GM18520 (cell line): ENCODE measurements around the gene ACIN1.
"Not testable (repeated sequence)": the region's sequence is repeated elsewhere in the genome, so short reads cannot be mapped to it uniquely, and the experiment has no call there.

Experiments
- ATAC-seq: cut with Tn5 transposase; IDR thresholded peaks from one replicate; pipeline ENCODE4 v1.9.1; 2021; ENCODE audit not compliant: unreplicated experiment

Gene ACIN1

GRCh38 chr14:23021434-23021833 is 73.5 kb downstream of the ACIN1 start:
- no peak for ATAC-seq

DNA sequence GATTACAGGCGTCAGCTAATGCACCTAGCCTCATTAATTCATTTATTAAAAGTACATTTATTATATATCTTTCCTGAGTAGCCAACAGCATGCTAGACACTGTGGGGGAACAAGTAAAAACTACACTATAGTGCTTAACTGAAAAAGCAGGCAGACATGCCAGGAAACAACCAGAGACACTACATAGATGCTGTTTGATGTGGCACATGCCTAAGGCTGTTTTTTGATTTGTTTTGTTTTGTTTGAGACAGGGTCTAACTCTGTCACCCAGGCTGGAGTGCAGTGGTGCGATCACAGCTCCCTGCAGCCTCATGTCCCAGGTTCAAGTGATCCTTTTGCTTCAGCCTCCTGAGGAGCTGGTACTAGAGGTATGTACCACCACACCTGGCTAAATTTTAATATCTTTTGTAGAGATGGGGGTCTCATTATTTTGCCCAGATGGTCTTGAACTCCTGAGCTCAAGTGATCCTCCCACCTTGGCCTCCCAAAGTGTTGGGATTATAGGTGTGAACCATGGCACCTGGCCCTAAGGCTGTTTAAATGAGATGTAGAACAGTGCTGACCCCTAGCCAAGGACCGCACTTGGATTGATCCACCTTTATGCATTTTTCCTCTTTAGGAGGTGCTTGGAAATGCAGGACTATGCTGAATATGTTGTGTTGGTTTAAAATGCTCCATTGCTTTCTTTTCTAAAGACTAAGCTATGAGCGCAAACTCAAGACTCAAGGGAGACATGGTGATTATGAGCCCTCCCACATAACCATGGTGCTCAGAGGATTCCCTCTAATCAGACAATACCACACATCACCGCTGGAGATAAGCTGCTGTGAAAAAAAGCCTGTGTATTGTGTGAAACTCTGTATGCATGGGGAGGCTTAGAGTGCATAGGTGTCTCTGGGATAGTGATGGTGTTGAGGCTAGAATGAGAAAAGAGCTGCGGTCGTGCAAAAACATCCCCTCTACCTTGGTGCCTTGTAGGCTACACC is 74.5 kb downstream of the ACIN1 start:
- no peak for ATAC-seq

- no peak for ATAC-seq
Measured at GRCh38 chr14:23018107-23018506, 76.8 kb downstream of the ACIN1 start.

GRCh38 chr14:23017091-23017490 is 77.8 kb downstream of the ACIN1 start:
- no peak for ATAC-seq

GRCh38 chr14:23015618-23016017 is 79.3 kb downstream of the ACIN1 start:
- no peak for ATAC-seq

DNA sequence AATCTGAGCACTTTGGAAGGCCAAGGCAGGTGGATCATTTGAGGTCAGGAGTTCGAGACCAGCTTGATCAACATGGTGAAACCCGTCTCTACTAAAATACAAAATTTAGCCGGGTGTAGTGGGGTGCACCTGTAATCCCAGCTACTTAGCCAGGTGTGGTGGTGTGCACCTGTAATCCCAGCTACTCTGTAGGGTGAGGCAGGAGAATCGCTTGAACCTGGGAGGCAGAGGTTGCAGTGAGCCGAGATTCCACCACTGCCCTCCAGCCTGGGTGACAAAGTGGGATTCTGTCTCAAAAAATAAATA is 81.2 kb downstream of the ACIN1 start:
- ATAC-seq = not testable (repeated sequence)

GRCh38 chr14:23013054-23013748 is 81.7 kb downstream of the ACIN1 start:
- ATAC-seq = no peak

DNA sequence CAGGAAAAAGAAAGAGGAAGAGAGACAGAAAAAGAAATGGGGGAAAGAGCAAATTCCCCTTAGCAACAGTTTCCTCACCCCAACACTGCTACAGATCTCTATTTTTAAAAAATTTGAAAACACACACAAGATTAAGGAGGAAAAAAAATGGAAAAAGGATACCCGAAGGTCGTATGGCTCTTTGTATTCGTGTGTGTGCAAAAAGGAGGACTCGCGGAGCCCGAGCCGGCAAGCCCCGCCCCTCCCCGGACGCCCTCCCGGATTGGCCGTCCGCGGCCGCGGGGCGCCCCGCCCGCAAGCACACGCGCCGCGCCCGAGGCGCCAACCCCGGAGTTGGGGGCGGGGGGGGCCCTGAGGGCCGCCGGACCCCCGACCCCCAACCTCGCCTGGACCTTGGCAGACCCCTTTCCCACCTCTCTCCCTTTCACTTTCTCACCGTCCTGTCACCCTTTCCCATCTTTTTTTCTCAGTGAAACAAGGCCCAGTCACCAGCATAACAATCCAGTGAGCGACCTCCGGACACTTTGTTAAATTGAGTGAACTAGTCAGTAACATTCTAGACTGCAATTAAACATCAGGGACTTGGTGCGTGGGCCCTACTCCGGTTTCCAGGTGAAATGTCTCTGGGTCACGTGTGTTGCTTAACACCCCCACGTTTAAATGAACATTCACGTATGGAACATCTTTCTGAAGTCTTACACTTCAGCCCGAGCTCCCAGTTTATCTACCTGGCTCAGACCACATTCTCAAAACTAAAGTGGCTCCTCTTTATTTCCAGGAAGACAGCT is 84.8 kb downstream of the ACIN1 start, which contains the start of gene C14orf93:
Gene C14orf93 (minus strand): TSS at position 205 of the 788 bp plus-strand sequence. CDS start 11,120 bp downstream, outside the sequence.
- ATAC-seq = no peak

DNA sequence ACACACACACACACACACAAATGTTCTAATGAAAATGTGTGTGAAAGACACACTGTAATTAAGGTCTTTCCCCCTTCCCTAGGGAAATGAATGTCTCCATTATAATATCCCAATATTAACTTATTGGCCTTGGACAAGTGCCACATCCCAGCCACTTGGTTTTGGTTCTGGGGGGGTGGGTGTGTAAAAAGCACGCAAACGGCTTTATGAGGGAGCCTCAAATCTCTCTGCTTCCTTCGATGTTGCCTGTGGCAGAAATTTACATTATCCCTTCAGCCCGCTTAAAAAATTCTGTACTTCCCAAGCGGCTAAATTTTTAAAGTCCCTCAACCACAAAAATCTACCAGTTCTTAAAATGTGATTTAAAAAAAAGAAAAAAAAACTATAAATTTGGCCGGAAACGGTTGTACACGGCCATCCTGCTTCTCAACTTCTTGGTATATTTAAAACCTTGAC is 85.4 kb downstream of the ACIN1 start:
- ATAC-seq = no peak

DNA sequence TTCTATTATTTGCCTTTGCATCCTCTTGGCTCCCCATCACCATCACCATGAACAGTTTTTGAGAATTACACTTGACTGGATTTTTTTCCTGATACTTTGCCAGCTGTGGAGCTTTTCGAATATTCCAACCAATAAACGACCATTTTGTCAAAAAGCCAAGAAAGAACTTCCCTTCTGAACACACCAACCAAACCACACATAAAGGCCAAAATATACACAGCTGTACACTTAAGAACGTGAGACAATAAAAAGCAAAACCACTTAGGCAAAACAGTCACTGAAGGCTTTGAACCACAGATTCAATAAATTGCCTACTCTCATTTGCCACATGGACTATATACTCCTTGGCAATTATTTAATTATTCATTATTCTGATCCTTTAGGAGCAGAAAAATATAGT is 86.1 kb downstream of the ACIN1 start:
- ATAC-seq = no peak
